ENCODE results near the gene GPM6B.
"Not testable (repeated sequence)": the region's sequence is repeated elsewhere in the genome, so short reads cannot be mapped to it uniquely, and the experiment has no call there.

GPM6B gene

DNA sequence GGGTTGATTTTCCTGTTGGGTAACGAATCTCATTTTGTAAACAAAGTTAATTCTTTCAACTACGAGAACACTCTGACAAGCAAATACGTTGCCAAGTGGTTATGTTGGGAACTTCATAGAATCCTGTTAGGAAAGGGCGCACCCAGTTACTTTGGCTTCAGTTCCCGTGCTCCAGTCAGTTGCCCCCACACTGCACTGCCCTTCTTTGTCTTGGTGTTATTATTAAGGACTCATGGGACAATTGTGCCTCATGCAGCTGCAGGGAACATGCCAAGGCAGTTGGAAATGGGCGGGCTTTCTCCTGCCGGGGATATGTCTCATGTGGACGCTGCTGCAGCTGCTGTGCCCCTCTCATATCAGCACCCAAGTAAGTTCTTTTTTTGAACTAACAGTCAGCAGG is 53.4 kb downstream of the GPM6B start:
- DNase-seq, result no peak

- no peak for DNase-seq
Measured at GRCh38 chrX:13761606-13762414, 55.1 kb downstream of the GPM6B start.

GRCh38 chrX:13760426-13760825 is 56.5 kb downstream of the GPM6B start:
- no peak for DNase-seq

DNA sequence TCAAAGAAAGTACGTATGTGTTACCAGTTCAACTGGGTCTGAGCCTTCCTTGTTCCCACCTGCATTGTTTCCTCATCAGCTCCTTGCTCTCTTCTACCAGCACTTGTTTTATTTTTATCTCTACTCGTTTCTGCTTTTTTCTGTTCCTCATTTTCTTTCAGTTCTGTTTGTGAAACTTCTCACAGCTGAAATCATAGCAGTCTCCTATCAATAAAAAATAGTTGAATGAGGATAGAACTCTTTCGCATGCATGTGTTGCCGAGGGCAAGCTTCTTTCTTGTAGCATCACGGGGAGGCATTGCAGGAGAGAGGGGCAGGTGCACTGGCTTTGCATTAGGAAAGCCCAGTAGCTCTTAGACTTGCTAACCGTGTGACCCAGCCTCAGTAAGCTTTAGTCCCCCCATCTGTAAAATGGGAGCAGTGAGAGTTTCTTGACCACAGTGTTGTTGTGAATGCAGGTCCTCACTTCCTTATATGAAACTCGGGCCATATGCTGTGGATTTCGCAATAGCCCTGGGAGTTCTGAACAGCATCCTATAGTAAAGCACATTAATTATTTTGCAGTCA is 57.7 kb downstream of the GPM6B start:
- DNase-seq, result no peak

GRCh38 chrX:13756381-13756780 is 60.5 kb downstream of the GPM6B start:
- no peak for DNase-seq

GRCh38 chrX:13755254-13755653 is 61.6 kb downstream of the GPM6B start:
- DNase-seq, result peak; percentile 35

DNA sequence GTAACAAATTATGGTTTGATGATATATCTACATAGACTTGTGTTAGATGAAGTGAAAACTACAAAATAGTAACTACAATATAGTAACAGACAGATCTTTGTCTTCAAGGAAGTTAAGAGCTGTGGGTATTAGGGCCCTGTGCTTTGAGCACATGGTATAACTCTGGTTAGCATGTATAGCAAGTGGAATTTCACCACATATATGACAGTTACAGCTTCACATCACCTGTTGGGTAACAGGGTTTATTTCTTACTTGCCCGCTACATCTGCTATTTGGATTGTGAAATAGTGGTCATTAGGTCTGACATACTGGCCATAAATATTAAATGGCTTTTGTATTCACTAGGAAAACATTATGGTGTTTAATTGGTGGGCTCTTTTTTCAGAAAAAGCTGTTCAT is 62.1 kb downstream of the GPM6B start:
- no peak for DNase-seq

- DNase-seq, result no peak
Measured at GRCh38 chrX:13752646-13753045, 64.2 kb downstream of the GPM6B start.

DNA sequence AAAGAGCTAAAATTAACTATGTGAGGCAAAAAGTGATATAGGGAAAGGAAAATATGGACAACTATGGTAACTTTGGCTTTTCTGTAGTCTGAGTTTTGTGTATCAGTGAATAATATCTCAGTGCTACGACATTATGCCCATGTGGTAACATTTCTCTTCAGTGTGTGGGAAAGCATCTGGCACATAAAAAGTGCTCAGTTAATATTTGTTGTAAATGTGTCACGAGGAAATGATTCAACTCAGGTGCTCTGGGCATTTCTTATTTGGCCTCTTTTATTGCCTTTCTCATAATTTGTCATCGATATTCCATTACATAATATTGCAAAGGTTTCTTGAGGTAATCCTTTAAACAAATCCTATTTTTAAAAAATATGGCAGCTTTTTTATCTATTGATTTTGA is 64.8 kb downstream of the GPM6B start:
- no peak for DNase-seq

DNA sequence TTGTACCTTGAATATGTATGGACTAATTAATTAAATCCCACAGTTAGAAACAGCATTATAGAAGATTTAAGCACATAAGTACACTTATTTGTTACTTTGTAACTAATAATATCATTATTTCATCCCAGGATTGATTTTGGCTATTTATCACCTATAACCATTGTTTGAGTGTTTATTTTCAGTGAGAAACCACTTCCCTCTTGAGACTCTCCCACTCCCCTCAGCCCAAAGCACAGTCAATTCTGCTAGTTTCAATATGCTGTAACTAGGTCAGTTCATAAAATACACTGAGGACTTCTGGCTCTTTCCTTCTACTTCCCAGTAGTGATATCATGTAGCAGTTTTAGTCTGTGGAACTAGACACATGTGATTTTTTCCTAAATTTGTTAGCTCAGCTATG is 66.1 kb downstream of the GPM6B start:
- DNase-seq, result no peak

DNA sequence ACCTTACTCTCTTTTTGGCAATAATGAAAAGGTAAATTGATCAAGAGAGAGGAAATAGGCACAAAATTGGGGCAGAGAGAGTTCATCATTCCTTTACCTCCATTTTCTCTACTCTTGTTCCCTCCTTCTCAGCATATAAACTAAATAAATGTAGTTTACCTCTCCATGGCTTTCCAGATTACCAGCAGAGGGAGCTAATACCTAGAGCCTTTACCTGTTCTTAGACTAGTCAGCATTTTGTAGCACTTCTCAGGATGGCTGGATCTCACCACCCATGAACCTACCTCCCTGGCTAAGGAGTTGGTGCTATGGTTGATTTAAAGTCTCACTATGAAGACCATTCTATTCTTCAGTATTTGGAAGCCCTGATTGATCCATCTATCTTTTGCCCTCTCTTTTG is 66.7 kb downstream of the GPM6B start:
- DNase-seq, result peak; percentile 64

DNA sequence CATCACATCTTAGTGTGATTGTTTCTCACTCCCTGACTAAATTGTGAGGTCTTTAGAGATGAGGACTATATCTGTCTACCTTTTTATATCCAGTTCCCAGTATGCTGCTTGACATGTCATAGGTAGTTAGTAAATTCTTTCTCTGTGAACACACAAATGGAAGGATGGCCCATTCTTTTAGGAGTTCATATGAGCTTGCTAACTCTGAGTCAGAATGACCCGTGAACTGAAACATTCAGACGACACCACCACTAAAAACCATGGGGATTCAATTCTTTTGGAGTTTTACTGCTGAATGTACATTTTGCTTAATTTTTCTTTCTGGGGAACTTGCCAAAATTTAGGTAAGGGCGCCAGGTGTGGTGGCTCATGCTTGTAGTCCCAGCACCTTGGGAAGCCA is 68.4 kb downstream of the GPM6B start:
- DNase-seq, result no peak

DNA sequence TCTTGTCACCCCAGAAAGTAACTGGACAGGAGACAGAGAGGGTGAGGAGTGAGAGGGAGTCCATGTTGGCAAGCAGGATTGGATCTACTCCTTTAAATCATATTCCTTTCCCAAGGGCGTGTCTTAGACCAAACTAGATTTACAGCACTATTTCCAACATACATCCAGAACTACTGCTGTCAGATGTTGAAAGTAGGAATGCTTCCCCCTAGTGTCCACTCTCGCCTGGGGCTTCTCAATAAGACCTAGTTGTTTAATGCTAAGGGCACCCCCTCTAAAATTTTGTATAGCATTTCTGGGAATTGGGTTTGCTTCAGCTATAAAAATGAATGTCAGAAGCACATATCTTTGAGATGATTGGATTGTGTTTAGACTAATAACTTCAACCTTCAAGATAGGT is 69.1 kb downstream of the GPM6B start:
- DNase-seq, result peak; percentile 58

DNA sequence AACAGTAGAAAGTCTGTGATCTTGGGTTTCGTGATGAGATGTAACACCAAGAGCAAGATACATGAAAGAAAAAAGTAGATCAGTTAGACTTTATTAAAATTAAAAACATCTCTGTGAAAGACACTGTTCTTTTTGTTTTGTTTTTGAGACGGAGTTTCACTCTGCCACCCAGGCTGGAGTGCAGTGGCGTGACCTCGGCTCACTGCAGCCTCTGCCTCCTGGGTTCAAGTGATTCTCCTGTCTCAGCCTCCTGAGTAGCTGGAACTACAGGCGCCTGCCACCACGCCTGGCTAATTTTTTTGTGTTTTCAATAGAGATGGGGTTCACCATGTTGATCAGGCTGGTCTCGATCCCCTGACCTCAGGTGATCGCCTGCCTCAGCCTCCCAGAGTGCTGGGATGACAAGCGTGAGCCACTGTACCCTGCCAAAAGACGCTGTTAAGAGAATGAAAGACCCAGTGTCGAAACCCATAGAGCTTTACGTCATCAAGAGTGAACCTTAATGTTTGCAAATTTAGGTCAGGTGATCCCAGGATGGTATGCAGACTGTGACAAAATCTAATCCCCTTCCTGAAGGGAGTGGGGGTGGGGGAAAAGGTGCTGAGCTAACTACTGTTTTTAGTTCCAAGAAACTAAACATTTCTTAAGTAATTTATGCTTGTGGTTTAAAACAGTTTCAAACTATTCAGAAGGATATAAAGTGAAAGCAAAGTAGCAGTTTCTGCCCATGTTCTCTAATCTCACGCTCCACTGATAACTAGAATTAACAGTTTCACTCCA is 74.3 kb downstream of the GPM6B start:
- DNase-seq, result peak; percentile 80

GRCh38 chrX:13741695-13742094 is 75.2 kb downstream of the GPM6B start:
- no peak for DNase-seq

DNA sequence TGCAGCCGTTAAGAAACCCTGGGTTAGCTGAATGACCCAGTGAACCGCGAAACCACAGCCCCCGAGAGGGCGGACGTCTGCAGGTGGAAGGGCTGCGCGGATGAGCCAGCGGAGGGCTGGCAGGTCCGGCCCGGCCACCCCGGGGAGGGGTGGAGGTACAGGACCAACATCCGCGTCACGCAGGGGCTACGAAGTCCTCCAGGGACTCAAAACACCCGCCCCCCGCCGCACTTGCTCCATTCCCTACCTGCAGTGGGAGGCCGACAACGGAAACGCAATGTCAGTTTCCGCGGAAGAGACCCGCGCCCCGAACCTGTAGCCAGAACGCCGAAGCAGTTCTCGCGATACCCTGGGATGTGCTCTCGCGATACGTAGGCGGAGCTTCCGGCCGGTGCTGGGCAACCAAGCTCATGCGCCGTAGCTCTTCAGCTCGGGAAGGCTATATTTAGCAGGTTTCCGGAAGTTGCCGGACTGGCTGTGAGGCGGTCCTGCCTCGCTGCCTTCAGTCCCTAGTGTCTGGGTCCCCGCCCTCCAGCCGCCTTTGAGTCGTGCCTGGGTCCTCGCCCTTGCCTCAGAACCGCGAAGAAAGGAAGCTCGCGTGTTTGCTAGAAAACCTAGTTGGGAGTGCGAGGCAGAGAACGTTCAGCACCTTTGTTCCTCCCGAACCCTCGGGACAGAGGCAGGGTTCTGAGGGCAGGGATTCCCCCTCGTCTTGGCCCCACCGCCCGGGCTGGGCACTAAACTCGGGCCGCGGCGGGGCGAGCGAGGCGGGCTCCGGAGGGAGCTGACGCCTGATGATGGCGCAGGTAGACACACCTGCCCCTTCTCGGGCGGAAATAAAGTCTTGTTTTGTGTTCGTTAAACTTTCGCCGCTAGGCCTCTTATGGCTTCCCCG is 82.4 kb downstream of the GPM6B start, which contains the start of the genes OFD1 and TRAPPC2:
Gene OFD1 (plus strand): TSS at position 471 of the 895 bp plus-strand sequence. CDS start 324 bp downstream, at position 795.
Gene TRAPPC2 (minus strand): TSS at position 343 of the 895 bp plus-strand sequence. CDS start 14,657 bp downstream, outside the sequence.
- peak; percentile 95 for DNase-seq

DNA sequence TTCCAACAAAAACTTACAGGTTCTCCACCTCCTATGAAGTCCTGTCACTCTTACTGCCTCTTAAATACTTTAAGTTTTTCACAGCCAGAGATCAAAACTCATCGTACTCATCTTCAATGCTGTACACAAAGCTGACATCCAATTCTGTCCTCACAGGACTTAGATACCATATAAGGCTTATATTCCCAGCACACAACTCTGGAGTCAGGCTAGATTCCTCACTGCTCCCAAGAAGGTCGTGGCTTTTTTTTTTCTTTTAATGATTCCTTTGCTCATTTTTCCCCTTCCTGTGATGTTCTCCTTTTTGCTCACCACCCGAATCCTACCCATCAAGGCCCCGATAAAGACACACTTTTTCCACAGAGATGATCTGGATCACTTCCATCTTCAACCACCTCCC is 83.4 kb downstream of the GPM6B start:
- no peak for DNase-seq

DNA sequence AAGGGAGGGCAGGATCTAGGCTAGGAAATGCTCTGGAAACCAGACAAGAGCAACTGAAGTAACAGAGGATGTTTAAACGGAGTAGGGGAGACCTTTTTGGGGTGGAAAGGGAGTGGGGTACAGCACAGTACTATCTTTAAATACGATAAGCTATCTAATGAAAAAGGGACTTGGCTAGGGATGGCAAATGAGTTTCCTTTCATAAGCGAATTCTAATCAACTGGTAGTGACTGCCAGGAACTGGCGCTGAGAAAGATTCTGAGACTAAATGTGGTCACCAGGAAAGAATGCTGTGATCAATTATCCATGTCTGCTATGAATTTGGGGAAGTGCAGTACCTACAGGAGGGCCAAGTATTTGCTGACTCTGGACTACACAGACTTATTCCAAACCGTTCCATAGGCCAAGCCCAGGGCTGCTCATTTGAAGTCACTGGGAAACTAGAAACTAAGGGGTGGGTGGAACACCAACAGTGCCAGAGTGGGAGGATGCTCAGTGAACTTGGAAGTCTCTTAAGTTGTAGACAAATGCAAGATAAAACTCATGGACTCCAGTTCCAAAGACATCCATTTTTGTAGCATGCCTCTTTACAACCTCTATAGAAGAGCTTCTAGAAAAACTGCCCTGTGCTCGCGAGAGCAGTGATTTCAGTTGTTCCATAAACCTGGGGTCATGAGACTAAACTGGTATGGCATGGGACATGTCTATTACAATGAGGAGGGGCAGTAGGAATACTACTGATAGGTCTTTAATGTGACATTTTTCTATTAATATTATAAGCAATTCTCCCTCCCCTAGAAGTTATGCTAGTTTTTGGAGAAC is 84.4 kb downstream of the GPM6B start:
- no peak for DNase-seq

- not testable (repeated sequence) for DNase-seq
Measured at GRCh38 chrX:13730523-13730922, 86.4 kb downstream of the GPM6B start.

GRCh38 chrX:13726583-13726982 is 90.3 kb downstream of the GPM6B start:
- DNase-seq, result not testable (repeated sequence)

DNA sequence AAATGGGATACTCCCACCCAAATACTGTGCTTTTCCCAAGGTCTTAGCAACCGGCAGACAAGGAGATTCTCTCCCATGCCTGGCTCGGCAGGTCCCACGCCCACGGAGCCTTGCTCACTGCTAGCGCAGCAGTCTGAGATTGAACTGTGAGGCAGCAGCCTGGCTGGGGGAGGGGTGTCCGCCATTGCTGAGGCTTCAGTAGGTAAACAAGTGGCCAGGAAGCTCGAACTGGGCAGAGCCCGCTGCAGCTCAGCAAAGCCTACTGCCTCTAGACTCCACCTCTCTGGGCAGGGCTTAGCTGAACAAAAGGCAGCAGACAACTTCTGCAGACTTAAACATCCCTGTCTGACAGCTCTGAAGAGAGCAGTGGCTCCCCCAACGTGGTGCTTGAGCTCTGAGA is 92.0 kb downstream of the GPM6B start:
- DNase-seq, result peak; percentile 73
